ENCODE measurements around the gene TNKS1BP1. TPM values are rescaled to one million over a fixed set of nuclear protein-coding genes. Genes with fewer than 3 reads are reported as not detected.

The TNKS1BP1 gene
- total and polyA plus RNA-seq, 9 of the 15 experiments (the other 6 are each of a cell fraction or from before 2014, with no cell fraction given) = 1.1 to 47.2 (median 10.9) TPM

DNA sequence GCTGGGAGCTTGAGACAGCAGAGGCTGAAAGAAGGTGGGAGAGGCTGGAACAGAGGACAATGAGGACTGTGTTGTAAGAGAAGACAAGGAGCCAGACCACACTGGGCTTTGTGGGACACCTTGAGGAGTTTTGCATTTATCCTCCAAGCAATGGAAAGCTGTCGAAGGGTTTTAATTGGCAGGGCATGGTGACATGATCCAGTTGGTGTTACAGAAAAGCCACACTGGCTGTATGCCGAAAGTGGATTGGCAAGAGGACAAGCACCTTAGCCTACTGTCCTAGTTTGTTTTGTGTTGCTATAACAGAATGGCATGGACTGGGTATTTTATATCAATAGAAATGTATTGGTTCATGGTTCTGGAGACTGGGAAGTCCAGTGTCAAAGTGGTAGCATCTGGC, 73.7 kb downstream of the TNKS1BP1 start:
- H3K79me2 ChIP-seq (ENCODE audit: control insufficient read depth, insufficient read depth, low read length) = no peaks in the 10 kb centered on the region
- POLR2A ChIA-PET = interaction anchor here (0.5 to 0.7 kb wide), 4 partner anchors 11 to 144 kb away, joined by 3 read pairs; no protein-coding TSS in a partner anchor
- ATAC-seq = no peak
- TF ChIP-seq SNAPC5 (CRISPR knock-in tag; IDR thresholded peaks at IDR 0.05) (no peak), FIP1L1 (IDR thresholded peaks at IDR 0.05; ENCODE audit: low read depth, low read length, poor library complexity, severe bottlenecking) (no peak), CSDE1 (IDR thresholded peaks at IDR 0.05) (no peak), RREB1 (CRISPR knock-in tag; IDR thresholded peaks at IDR 0.05) (no peak), CXXC5 (CRISPR knock-in tag; IDR thresholded peaks at IDR 0.05) (no peak), ZBED1 (IDR thresholded peaks at IDR 0.05) (no peak), SNRNP70 (optimal IDR thresholded peaks at IDR 0.05; ENCODE audit: low read depth, low read length) (no peak), ZBTB7A (IDR thresholded peaks at IDR 0.05; ENCODE audit: borderline replicate concordance, control insufficient read depth, low read depth, low read length) (no peak)
- H2AFZ ChIP-seq (ENCODE audit: low read depth, low read length) = peak overlapping the region; percentile 74
- in situ Hi-C loops (cut with MboI) (loop anchor here (25.0 kb wide), 1 partner anchor 1314 kb away; the partner anchor contains the start of gene OR5I1), intact Hi-C loops (cut with micrococcal nuclease) (no loop called here)
- H4K20me1 ChIP-seq (replicated peaks; ENCODE audit: control insufficient read depth, insufficient read depth, low read length) = no peaks in the 10 kb centered on the region
- CTCF ChIA-PET (ENCODE audit: low intra/inter-chr PET ratio) = no interaction called here
- peak overlapping the region; percentile 52; the same call in 1 of the 2 replicates for H3K4me2 ChIP-seq (ENCODE audit: insufficient read depth, low read length)
- no peaks in the 10 kb centered on the region for H3K9me1 ChIP-seq (ENCODE audit: control insufficient read depth, insufficient read depth, low read length)
- no TSS peak for BruUV-seq (replicated peaks)
- peaks cover 6 to 15% of the 10 kb centered on the region in 2 experiments; a peak in 3 of 5 replicates for H3K4me1 ChIP-seq (replicated peaks in 1 of 2; ENCODE audit: control insufficient read depth in 2 of 2, insufficient read depth in 2 of 2, low read length in 2 of 2)
- no peak for FAIRE-seq
- no peak overlapping the region for H3K9ac ChIP-seq (ENCODE audit: insufficient read depth in 1 of 2, low read depth in 2 of 2, low read length in 2 of 2)
- no peaks in the 10 kb centered on the region for H3K9me3 ChIP-seq (replicated peaks; ENCODE audit: control insufficient read depth, insufficient read depth, low read depth, low read length)
- 47% methylated on average over 2 of the region's 2 CpGs for WGBS (ENCODE audit: insufficient coverage, low coverage, missing lambda C conversion rate)
- H3K27ac ChIP-seq (ENCODE audit: extremely low read depth, low read depth, low read length) = no peak overlapping the region
- H3K4me3 ChIP-seq = no peak overlapping the region
- no peaks in the 10 kb centered on the region for H3K36me3 ChIP-seq (ENCODE audit: control insufficient read depth, insufficient read depth, low read length)
- no peaks in the 10 kb centered on the region; a peak in 1 of 5 replicates for H3K27me3 ChIP-seq (ENCODE audit: control insufficient read depth in 2 of 2, insufficient read depth in 2 of 2, low read length in 2 of 2)
- DNase-seq (ENCODE audit: extremely low read depth in 1 of 4, low spot score in 3 of 4) = no peak

Other genes starting within 250 kb of the TNKS1BP1 start
Only the 7 nearest of the 12 such genes appear.
- gene APLNR, start 87.7 kb downstream of the TNKS1BP1 start, total RNA-seq (2014; rRNA removed) = 0.50 and 0.86 TPM in 2 replicates
- 0.58 and 0.61 TPM in 2 replicates for gene APLNR, start 87.7 kb downstream of the TNKS1BP1 start, total RNA-seq (2014; rRNA removed; fragmentation: Illumina TruSeq; extraction: Trizol)
- gene APLNR, start 87.7 kb downstream of the TNKS1BP1 start, total RNA-seq (2015; rRNA removed; fragmentation: Illumina TruSeq; extraction: Trizol) = 0.65 and 0.72 TPM in 2 replicates
- 1.9 and 2.0 TPM in 2 replicates for gene APLNR, start 87.7 kb downstream of the TNKS1BP1 start, total RNA-seq (2021)
- 2.0 and 2.1 TPM in 2 replicates for gene APLNR, start 87.7 kb downstream of the TNKS1BP1 start, polyA plus RNA-seq (2011; rRNA removed)
- 1.7 and 1.9 TPM in 2 replicates for gene APLNR, start 87.7 kb downstream of the TNKS1BP1 start, polyA plus RNA-seq (2014; fragmentation: Illumina TruSeq; extraction: Trizol)
- gene APLNR, start 87.7 kb downstream of the TNKS1BP1 start, polyA plus RNA-seq (2014; fragmentation: Nextera tagmentation; extraction: Ambion mirVana) = under 1 TPM; 0.15 to 0.41 TPM
- 0.94 and 1.4 TPM in 2 replicates for gene APLNR, start 87.7 kb downstream of the TNKS1BP1 start, polyA plus RNA-seq (2014; rRNA removed)
- gene SSRP1, start 10.9 kb upstream of the TNKS1BP1 start, total RNA-seq (2014; rRNA removed) = 257 and 316 TPM in 2 replicates
- gene SSRP1, start 10.9 kb upstream of the TNKS1BP1 start, total RNA-seq (2014; rRNA removed; fragmentation: Illumina TruSeq; extraction: Trizol) = 216 and 243 TPM in 2 replicates
- 259 and 269 TPM in 2 replicates for gene SSRP1, start 10.9 kb upstream of the TNKS1BP1 start, total RNA-seq (2015; rRNA removed; fragmentation: Illumina TruSeq; extraction: Trizol)
- 224 and 245 TPM in 2 replicates for gene SSRP1, start 10.9 kb upstream of the TNKS1BP1 start, total RNA-seq (2021)
- 232 and 251 TPM in 2 replicates for gene SSRP1, start 10.9 kb upstream of the TNKS1BP1 start, polyA plus RNA-seq (2011; rRNA removed)
- 314 and 416 TPM in 2 replicates for gene SSRP1, start 10.9 kb upstream of the TNKS1BP1 start, polyA plus RNA-seq (2014; fragmentation: Illumina TruSeq; extraction: Trizol)
- gene SSRP1, start 10.9 kb upstream of the TNKS1BP1 start, polyA plus RNA-seq (2014; fragmentation: Nextera tagmentation; extraction: Ambion mirVana) = 10 to 100 TPM; 91.1 to 96.0 TPM
- 224 and 238 TPM in 2 replicates for gene SSRP1, start 10.9 kb upstream of the TNKS1BP1 start, polyA plus RNA-seq (2014; rRNA removed)
- gene P2RX3, start 13.4 kb upstream of the TNKS1BP1 start, total RNA-seq (2014; rRNA removed) = not detected in 2 replicates
- gene P2RX3, start 13.4 kb upstream of the TNKS1BP1 start, total RNA-seq (2014; rRNA removed; fragmentation: Illumina TruSeq; extraction: Trizol) = not detected in 2 replicates
- gene P2RX3, start 13.4 kb upstream of the TNKS1BP1 start, total RNA-seq (2015; rRNA removed; fragmentation: Illumina TruSeq; extraction: Trizol) = not detected in 2 replicates
- not detected in 2 replicates for gene P2RX3, start 13.4 kb upstream of the TNKS1BP1 start, total RNA-seq (2021)
- not detected in 2 replicates for gene P2RX3, start 13.4 kb upstream of the TNKS1BP1 start, polyA plus RNA-seq (2011; rRNA removed)
- not detected in 2 replicates for gene P2RX3, start 13.4 kb upstream of the TNKS1BP1 start, polyA plus RNA-seq (2014; fragmentation: Illumina TruSeq; extraction: Trizol)
- gene P2RX3, start 13.4 kb upstream of the TNKS1BP1 start, polyA plus RNA-seq (2014; fragmentation: Nextera tagmentation; extraction: Ambion mirVana) = not detected
- gene P2RX3, start 13.4 kb upstream of the TNKS1BP1 start, polyA plus RNA-seq (2014; rRNA removed) = not detected in 2 replicates
- not detected in 2 replicates for gene PRG3, start 56.2 kb upstream of the TNKS1BP1 start, total RNA-seq (2014; rRNA removed)
- not detected in 2 replicates for gene PRG3, start 56.2 kb upstream of the TNKS1BP1 start, total RNA-seq (2014; rRNA removed; fragmentation: Illumina TruSeq; extraction: Trizol)
- 0.18 TPM in 1 of 2 replicates, not detected in the other for gene PRG3, start 56.2 kb upstream of the TNKS1BP1 start, total RNA-seq (2015; rRNA removed; fragmentation: Illumina TruSeq; extraction: Trizol)
- not detected in 2 replicates for gene PRG3, start 56.2 kb upstream of the TNKS1BP1 start, total RNA-seq (2021)
- gene PRG3, start 56.2 kb upstream of the TNKS1BP1 start, polyA plus RNA-seq (2011; rRNA removed) = not detected in 2 replicates
- gene PRG3, start 56.2 kb upstream of the TNKS1BP1 start, polyA plus RNA-seq (2014; fragmentation: Illumina TruSeq; extraction: Trizol) = not detected in 2 replicates
- gene PRG3, start 56.2 kb upstream of the TNKS1BP1 start, polyA plus RNA-seq (2014; fragmentation: Nextera tagmentation; extraction: Ambion mirVana) = under 1 TPM; 0.38 to 0.55 TPM
- gene PRG3, start 56.2 kb upstream of the TNKS1BP1 start, polyA plus RNA-seq (2014; rRNA removed) = not detected in 2 replicates
- gene PRG2, start 65.7 kb upstream of the TNKS1BP1 start, total RNA-seq (2014; rRNA removed) = 18.5 and 33.0 TPM in 2 replicates
- gene PRG2, start 65.7 kb upstream of the TNKS1BP1 start, total RNA-seq (2014; rRNA removed; fragmentation: Illumina TruSeq; extraction: Trizol) = 23.6 and 29.8 TPM in 2 replicates
- gene PRG2, start 65.7 kb upstream of the TNKS1BP1 start, total RNA-seq (2015; rRNA removed; fragmentation: Illumina TruSeq; extraction: Trizol) = 44.8 and 50.1 TPM in 2 replicates
- gene PRG2, start 65.7 kb upstream of the TNKS1BP1 start, total RNA-seq (2021) = 16.4 and 30.5 TPM in 2 replicates
- 1.8 and 7.2 TPM in 2 replicates for gene PRG2, start 65.7 kb upstream of the TNKS1BP1 start, polyA plus RNA-seq (2011; rRNA removed)
- gene PRG2, start 65.7 kb upstream of the TNKS1BP1 start, polyA plus RNA-seq (2014; fragmentation: Illumina TruSeq; extraction: Trizol) = 23.3 and 24.4 TPM in 2 replicates
- gene PRG2, start 65.7 kb upstream of the TNKS1BP1 start, polyA plus RNA-seq (2014; fragmentation: Nextera tagmentation; extraction: Ambion mirVana) = 10 to 100 TPM; 42.9 to 78.0 TPM
- 26.6 and 31.8 TPM in 2 replicates for gene PRG2, start 65.7 kb upstream of the TNKS1BP1 start, polyA plus RNA-seq (2014; rRNA removed)
- 98.9 and 141 TPM in 2 replicates for gene SLC43A3, start 102.2 kb upstream of the TNKS1BP1 start, total RNA-seq (2014; rRNA removed)
- gene SLC43A3, start 102.2 kb upstream of the TNKS1BP1 start, total RNA-seq (2014; rRNA removed; fragmentation: Illumina TruSeq; extraction: Trizol) = 120 and 132 TPM in 2 replicates
- gene SLC43A3, start 102.2 kb upstream of the TNKS1BP1 start, total RNA-seq (2015; rRNA removed; fragmentation: Illumina TruSeq; extraction: Trizol) = 135 and 143 TPM in 2 replicates
- 254 and 257 TPM in 2 replicates for gene SLC43A3, start 102.2 kb upstream of the TNKS1BP1 start, total RNA-seq (2021)
- gene SLC43A3, start 102.2 kb upstream of the TNKS1BP1 start, polyA plus RNA-seq (2011; rRNA removed) = 141 and 235 TPM in 2 replicates
- gene SLC43A3, start 102.2 kb upstream of the TNKS1BP1 start, polyA plus RNA-seq (2014; fragmentation: Illumina TruSeq; extraction: Trizol) = 244 and 281 TPM in 2 replicates
- gene SLC43A3, start 102.2 kb upstream of the TNKS1BP1 start, polyA plus RNA-seq (2014; fragmentation: Nextera tagmentation; extraction: Ambion mirVana) = 100 to 1,000 TPM in 1 of 2 experiments, 10 to 100 TPM in 1; 63.7 to 216 TPM
- 139 and 160 TPM in 2 replicates for gene SLC43A3, start 102.2 kb upstream of the TNKS1BP1 start, polyA plus RNA-seq (2014; rRNA removed)
- gene RTN4RL2, start 135.6 kb upstream of the TNKS1BP1 start, total RNA-seq (2014; rRNA removed) = 0.29 TPM in 1 of 2 replicates, not detected in the other
- gene RTN4RL2, start 135.6 kb upstream of the TNKS1BP1 start, total RNA-seq (2014; rRNA removed; fragmentation: Illumina TruSeq; extraction: Trizol) = not detected in 2 replicates
- gene RTN4RL2, start 135.6 kb upstream of the TNKS1BP1 start, total RNA-seq (2015; rRNA removed; fragmentation: Illumina TruSeq; extraction: Trizol) = 0.07 TPM in 1 of 2 replicates, not detected in the other
- gene RTN4RL2, start 135.6 kb upstream of the TNKS1BP1 start, total RNA-seq (2021) = 1.8 and 1.9 TPM in 2 replicates
- 0.06 and 0.30 TPM in 2 replicates for gene RTN4RL2, start 135.6 kb upstream of the TNKS1BP1 start, polyA plus RNA-seq (2011; rRNA removed)
- gene RTN4RL2, start 135.6 kb upstream of the TNKS1BP1 start, polyA plus RNA-seq (2014; fragmentation: Illumina TruSeq; extraction: Trizol) = 0.34 and 1.1 TPM in 2 replicates
- not detected for gene RTN4RL2, start 135.6 kb upstream of the TNKS1BP1 start, polyA plus RNA-seq (2014; fragmentation: Nextera tagmentation; extraction: Ambion mirVana)
- gene RTN4RL2, start 135.6 kb upstream of the TNKS1BP1 start, polyA plus RNA-seq (2014; rRNA removed) = 0.69 and 0.82 TPM in 2 replicates

All from K562 (cell line).